Activated T-helper 1 cell treated with anti-CD3 and anti-CD28 coated beads, Interleukin-2, amount 50 U/mL, for 16 hours (primary cell): ENCODE data around the gene STAC3.

Experiments used
- DNase-seq, 2 donors: peaks; one replicate each; pipeline ENCODE4 v3.0.0-alpha.2; 2020; ENCODE audit warnings: low read depth in 1 of 2, low spot score in 1 of 2

STAC3 gene

GRCh38 chr12:57212701-57213057 lies 38.3 kb downstream of the STAC3 start:
- no peak for DNase-seq

GRCh38 chr12:57211791-57212700 lies 38.9 kb downstream of the STAC3 start:
- no peak for DNase-seq

- no peak for DNase-seq
Measured at GRCh38 chr12:57210926-57211692, 39.9 kb downstream of the STAC3 start.

GRCh38 chr12:57210461-57210860 lies 40.5 kb downstream of the STAC3 start:
- no peak for DNase-seq

GRCh38 chr12:57209916-57210315 lies 41.1 kb downstream of the STAC3 start:
- no peak for DNase-seq

- no peak for DNase-seq
Measured at GRCh38 chr12:57208631-57209282, 42.2 kb downstream of the STAC3 start.

- DNase-seq: no peak
Measured at GRCh38 chr12:57207731-57208630, 43.0 kb downstream of the STAC3 start.

- DNase-seq: no peak
Measured at GRCh38 chr12:57205931-57206330, 45.1 kb downstream of the STAC3 start.

GRCh38 chr12:57205186-57205585 lies 45.8 kb downstream of the STAC3 start:
- DNase-seq: no peak

GRCh38 chr12:57204454-57204853 lies 46.5 kb downstream of the STAC3 start:
- DNase-seq: no peak

- DNase-seq: no peak
Measured at GRCh38 chr12:57203791-57204190, 47.2 kb downstream of the STAC3 start.

GRCh38 chr12:57203201-57203600 lies 47.8 kb downstream of the STAC3 start:
- no peak for DNase-seq

- DNase-seq: no peak
Measured at GRCh38 chr12:57202321-57202720, 48.7 kb downstream of the STAC3 start.

GRCh38 chr12:57201631-57202030 lies 49.4 kb downstream of the STAC3 start:
- DNase-seq: no peak

- no peak for DNase-seq
Measured at GRCh38 chr12:57201219-57201618, 49.8 kb downstream of the STAC3 start.

GRCh38 chr12:57200497-57200896 lies 50.5 kb downstream of the STAC3 start:
- no peak for DNase-seq

GRCh38 chr12:57199191-57199590 lies 51.8 kb downstream of the STAC3 start:
- no peak for DNase-seq

- no peak for DNase-seq
Measured at GRCh38 chr12:57198329-57198728, 52.7 kb downstream of the STAC3 start.

GRCh38 chr12:57196956-57197355 lies 54.0 kb downstream of the STAC3 start:
- no peak for DNase-seq

- DNase-seq: no peak
Measured at GRCh38 chr12:57196439-57196838, 54.5 kb downstream of the STAC3 start.
